ENCODE results near the gene ABCG5. TPM values are rescaled to one million over a fixed set of nuclear protein-coding genes. Genes with fewer than 3 reads are reported as not detected.

The ABCG5 gene
- total and polyA plus RNA-seq, 7 donors: 0.01 to 0.08 TPM; not detected in 5

DNA sequence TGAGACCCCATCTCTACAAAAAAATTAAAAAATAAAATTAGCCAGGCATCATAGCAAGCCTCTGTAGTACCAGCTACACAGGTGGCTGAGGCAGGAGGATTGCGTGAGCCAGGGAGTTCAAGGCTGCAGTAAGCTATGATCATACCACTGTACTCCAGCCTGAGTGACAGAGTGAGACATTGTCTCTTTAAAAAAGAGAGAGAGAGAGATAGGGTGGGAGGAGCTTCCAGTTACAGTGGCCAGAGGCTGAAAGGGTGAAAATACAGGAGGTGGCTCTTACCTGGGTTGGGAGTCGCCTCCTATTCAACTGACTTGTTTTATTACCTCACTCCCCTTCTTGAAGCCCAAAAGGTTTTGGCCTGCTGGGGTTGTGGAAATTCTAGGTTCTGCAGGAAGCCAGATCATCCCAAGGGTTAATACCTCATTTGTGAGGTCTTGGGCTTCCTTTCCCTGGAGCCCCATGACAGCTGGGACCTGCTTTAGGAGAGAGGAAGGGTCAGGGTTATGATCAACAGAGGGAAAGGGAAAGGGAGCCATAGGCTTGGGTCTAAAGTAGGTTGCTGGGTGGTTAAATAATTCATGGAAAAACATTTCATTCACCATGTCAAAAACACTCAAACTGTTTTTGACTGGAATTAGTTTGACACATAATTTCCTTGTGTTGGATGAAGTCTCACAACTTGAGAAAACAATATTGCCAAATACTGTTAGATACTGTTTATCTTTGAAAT, 47.4 kb downstream of the ABCG5 start:
- H3K4me1 ChIP-seq: no peaks in the 10 kb centered on the region
- no peak overlapping the region for H3K27ac ChIP-seq
- peaks cover 2 to 82% of the 10 kb centered on the region in 2 donors for H3K36me3 ChIP-seq (ENCODE audit: insufficient read depth in 1 of 2, low read depth in 1 of 2)

GRCh38 chr2:43790147-43790546, 48.5 kb downstream of the ABCG5 start:
- Histone ChIP-seq H3K27me3 (ENCODE audit: insufficient read depth in 3 of 3, low read length in 2 of 3) (no peaks in the 10 kb centered on the region), H3K4me3 (no peak overlapping the region), H3K36me3 (ENCODE audit: insufficient read depth in 1 of 2, low read depth in 1 of 2) (peaks cover 2 to 74% of the 10 kb centered on the region in 2 donors), H3K9me3 (no peaks in the 10 kb centered on the region), H3K4me1 (no peaks in the 10 kb centered on the region), H3K27ac (no peak overlapping the region)
- intact Hi-C loops (cut with DNase I): no loop called here
- WGBS, 3 donors: 62 to 77% (median 64%) methylated on average over 5 of the region's 5 CpGs
- DNase-seq: no peak
- no peak for ATAC-seq
- TF ChIP-seq, protein P1, sequence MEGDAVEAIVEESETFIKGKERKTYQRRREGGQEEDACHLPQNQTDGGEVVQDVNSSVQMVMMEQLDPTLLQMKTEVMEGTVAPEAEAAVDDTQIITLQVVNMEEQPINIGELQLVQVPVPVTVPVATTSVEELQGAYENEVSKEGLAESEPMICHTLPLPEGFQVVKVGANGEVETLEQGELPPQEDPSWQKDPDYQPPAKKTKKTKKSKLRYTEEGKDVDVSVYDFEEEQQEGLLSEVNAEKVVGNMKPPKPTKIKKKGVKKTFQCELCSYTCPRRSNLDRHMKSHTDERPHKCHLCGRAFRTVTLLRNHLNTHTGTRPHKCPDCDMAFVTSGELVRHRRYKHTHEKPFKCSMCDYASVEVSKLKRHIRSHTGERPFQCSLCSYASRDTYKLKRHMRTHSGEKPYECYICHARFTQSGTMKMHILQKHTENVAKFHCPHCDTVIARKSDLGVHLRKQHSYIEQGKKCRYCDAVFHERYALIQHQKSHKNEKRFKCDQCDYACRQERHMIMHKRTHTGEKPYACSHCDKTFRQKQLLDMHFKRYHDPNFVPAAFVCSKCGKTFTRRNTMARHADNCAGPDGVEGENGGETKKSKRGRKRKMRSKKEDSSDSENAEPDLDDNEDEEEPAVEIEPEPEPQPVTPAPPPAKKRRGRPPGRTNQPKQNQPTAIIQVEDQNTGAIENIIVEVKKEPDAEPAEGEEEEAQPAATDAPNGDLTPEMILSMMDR (IDR thresholded peaks at IDR 0.05): no peak

More for the DNA sequence above, 47.4 kb downstream of the ABCG5 start:
- Histone ChIP-seq H3K27me3 (ENCODE audit: insufficient read depth in 3 of 3, low read length in 2 of 3) (no peaks in the 10 kb centered on the region), H3K4me3 (no peak overlapping the region), H3K9me3 (no peaks in the 10 kb centered on the region)
- WGBS, 3 donors: 96 to 100% (median 98%) methylated on average over 2 of the region's 2 CpGs
- no peak for ATAC-seq
- TF ChIP-seq, protein P1 (IDR thresholded peaks at IDR 0.05): no peak
- no peak for DNase-seq
- intact Hi-C loops (cut with DNase I): no loop called here

- H3K4me3 ChIP-seq: no peak overlapping the region
- peaks cover 2 to 76% of the 10 kb centered on the region in 2 donors for H3K36me3 ChIP-seq (ENCODE audit: insufficient read depth in 1 of 2, low read depth in 1 of 2)
- H3K27ac ChIP-seq: no peak overlapping the region
- no peak for ATAC-seq
- DNase-seq: no peak
- no peaks in the 10 kb centered on the region for H3K9me3 ChIP-seq
- TF ChIP-seq, protein P1 (IDR thresholded peaks at IDR 0.05): no peak
- 99 to 100% (median 100%) methylated on average over 1 of the region's 1 CpG for WGBS, 3 donors
- H3K27me3 ChIP-seq (ENCODE audit: insufficient read depth in 3 of 3, low read length in 2 of 3): no peaks in the 10 kb centered on the region
- intact Hi-C loops (cut with DNase I): no loop called here
- H3K4me1 ChIP-seq: no peaks in the 10 kb centered on the region
These were observed 50.0 kb downstream of the ABCG5 start for GRCh38 chr2:43788646-43789045.

DNA sequence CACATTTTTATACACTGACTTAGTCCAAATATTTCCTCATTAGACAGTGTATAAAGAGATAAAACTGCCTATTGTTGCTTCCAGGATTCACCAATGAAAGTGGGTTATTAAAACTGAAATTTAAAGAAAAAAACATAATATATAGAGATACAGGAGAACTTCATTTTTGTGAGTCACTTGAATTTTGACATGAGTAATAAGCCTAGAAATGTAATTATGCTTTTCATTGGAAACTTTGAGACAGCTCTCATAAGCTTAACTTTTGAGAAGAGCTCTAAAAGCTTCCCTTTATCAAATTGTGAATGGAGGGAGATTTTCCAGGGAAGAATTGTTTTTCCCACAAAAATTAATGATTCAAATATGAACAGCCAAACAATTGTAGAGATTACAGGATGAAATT, 50.7 kb downstream of the ABCG5 start:
- TF ChIP-seq, protein P1 (IDR thresholded peaks at IDR 0.05): no peak
- Histone ChIP-seq H3K9me3 (no peaks in the 10 kb centered on the region), H3K4me1 (no peaks in the 10 kb centered on the region), H3K36me3 (ENCODE audit: insufficient read depth in 1 of 2, low read depth in 1 of 2) (peaks cover 2 to 72% of the 10 kb centered on the region in 2 donors), H3K27ac (no peak overlapping the region), H3K4me3 (no peak overlapping the region), H3K27me3 (ENCODE audit: insufficient read depth in 3 of 3, low read length in 2 of 3) (no peaks in the 10 kb centered on the region)
- ATAC-seq (no peak), DNase-seq (no peak)
- intact Hi-C loops (cut with DNase I): no loop called here

DNA sequence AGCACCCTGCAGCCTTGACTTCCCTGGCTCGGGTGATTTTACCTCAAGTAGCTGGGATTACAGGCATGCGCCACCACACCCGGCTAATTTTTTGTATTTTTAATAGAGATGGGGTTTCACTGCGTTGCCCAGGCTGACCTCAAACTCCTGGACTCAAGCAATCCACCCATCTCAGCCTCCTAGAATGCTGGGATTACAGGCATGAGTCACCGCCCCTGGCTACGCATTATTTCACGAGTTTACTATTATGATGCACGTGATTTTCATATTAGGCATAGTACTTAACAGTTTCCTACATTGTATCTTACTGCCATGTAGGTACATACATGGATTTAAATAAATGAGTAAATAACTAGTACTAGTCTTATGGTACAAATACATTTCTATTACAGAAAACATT, 60.4 kb downstream of the ABCG5 start:
- Histone ChIP-seq H3K4me1 (peaks cover 7% of the 10 kb centered on the region), H3K9me3 (no peaks in the 10 kb centered on the region), H3K4me3 (no peak overlapping the region), H3K27ac (no peak overlapping the region), H3K27me3 (ENCODE audit: insufficient read depth in 3 of 3, low read length in 2 of 3) (no peaks in the 10 kb centered on the region), H3K36me3 (ENCODE audit: insufficient read depth in 1 of 2, low read depth in 1 of 2) (peaks cover 0 to 24% of the 10 kb centered on the region in 2 donors)
- intact Hi-C loops (cut with DNase I): no loop called here
- no peak for ATAC-seq
- DNase-seq: no peak
- TF ChIP-seq, protein P1 (IDR thresholded peaks at IDR 0.05): no peak
- WGBS, 3 donors: 92 to 94% (median 93%) methylated on average over 8 of the region's 8 CpGs

Measured in psoas muscle (tissue), 8 donors.